ENCODE measurements around the gene NT5DC1. TPM values are rescaled to one million over a fixed set of nuclear protein-coding genes. Genes with fewer than 3 reads are reported as not detected.

The NT5DC1 gene
- polyA plus RNA-seq, 1 donor from 2014 or later, result 1.3 TPM

- H3K27me3 ChIP-seq (ENCODE audit: insufficient read depth, low read depth, low read length), result no peaks in the 10 kb centered on the region
- no peak overlapping the region for H3K9ac ChIP-seq (ENCODE audit: low read length)
- H4K20me1 ChIP-seq (ENCODE audit: insufficient read depth), result no peaks in the 10 kb centered on the region
- TF ChIP-seq EP300 (conservative IDR thresholded peaks at IDR 0.05; ENCODE audit: poor library complexity, severe bottlenecking) (no peak), RAD21 (conservative IDR thresholded peaks at IDR 0.05) (no peak), MXI1 (conservative IDR thresholded peaks at IDR 0.05; ENCODE audit: poor library complexity, severe bottlenecking) (no peak), TAF1 (IDR thresholded peaks at IDR 0.05; ENCODE audit: low read depth) (no peak), CTCF (IDR thresholded peaks at IDR 0.05; ENCODE audit: poor library complexity, severe bottlenecking) (no peak), POLR2AphosphoS5 (IDR thresholded peaks at IDR 0.05) (no peak), SMC3 (conservative IDR thresholded peaks at IDR 0.05; ENCODE audit: poor library complexity) (no peak), EZH2 (IDR thresholded peaks at IDR 0.05; ENCODE audit: borderline replicate concordance, insufficient read depth, low read length, poor library complexity, severe bottlenecking) (no peak)
- TF ChIP-seq, protein P1, sequence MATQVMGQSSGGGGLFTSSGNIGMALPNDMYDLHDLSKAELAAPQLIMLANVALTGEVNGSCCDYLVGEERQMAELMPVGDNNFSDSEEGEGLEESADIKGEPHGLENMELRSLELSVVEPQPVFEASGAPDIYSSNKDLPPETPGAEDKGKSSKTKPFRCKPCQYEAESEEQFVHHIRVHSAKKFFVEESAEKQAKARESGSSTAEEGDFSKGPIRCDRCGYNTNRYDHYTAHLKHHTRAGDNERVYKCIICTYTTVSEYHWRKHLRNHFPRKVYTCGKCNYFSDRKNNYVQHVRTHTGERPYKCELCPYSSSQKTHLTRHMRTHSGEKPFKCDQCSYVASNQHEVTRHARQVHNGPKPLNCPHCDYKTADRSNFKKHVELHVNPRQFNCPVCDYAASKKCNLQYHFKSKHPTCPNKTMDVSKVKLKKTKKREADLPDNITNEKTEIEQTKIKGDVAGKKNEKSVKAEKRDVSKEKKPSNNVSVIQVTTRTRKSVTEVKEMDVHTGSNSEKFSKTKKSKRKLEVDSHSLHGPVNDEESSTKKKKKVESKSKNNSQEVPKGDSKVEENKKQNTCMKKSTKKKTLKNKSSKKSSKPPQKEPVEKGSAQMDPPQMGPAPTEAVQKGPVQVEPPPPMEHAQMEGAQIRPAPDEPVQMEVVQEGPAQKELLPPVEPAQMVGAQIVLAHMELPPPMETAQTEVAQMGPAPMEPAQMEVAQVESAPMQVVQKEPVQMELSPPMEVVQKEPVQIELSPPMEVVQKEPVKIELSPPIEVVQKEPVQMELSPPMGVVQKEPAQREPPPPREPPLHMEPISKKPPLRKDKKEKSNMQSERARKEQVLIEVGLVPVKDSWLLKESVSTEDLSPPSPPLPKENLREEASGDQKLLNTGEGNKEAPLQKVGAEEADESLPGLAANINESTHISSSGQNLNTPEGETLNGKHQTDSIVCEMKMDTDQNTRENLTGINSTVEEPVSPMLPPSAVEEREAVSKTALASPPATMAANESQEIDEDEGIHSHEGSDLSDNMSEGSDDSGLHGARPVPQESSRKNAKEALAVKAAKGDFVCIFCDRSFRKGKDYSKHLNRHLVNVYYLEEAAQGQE (IDR thresholded peaks at IDR 0.05; ENCODE audit: borderline replicate concordance), result no peak
- no peak overlapping the region for H3K27ac ChIP-seq (ENCODE audit: low read length)
- H3K9me2 ChIP-seq (ENCODE audit: insufficient read depth, low read length), result no peaks in the 10 kb centered on the region
- H2AFZ ChIP-seq (ENCODE audit: low read depth, low read length), result no peak overlapping the region
- H3K36me3 ChIP-seq (ENCODE audit: insufficient read depth, low read length), result no peaks in the 10 kb centered on the region
- no peak overlapping the region for H3K4me2 ChIP-seq (ENCODE audit: low read length)
- no peak overlapping the region for H3K4me3 ChIP-seq (ENCODE audit: low read length)
- no peaks in the 10 kb centered on the region for H3K79me2 ChIP-seq (replicated peaks; ENCODE audit: insufficient read depth, low read length)
- H3F3A ChIP-seq (ENCODE audit: insufficient read depth, low read length, poor library complexity, severe bottlenecking), result no peaks in the 10 kb centered on the region
- H3K9me3 ChIP-seq (ENCODE audit: low read length), result no peaks in the 10 kb centered on the region
Observed at GRCh38 chr6:116238083-116238482, 137.4 kb downstream of the NT5DC1 start.

DNA sequence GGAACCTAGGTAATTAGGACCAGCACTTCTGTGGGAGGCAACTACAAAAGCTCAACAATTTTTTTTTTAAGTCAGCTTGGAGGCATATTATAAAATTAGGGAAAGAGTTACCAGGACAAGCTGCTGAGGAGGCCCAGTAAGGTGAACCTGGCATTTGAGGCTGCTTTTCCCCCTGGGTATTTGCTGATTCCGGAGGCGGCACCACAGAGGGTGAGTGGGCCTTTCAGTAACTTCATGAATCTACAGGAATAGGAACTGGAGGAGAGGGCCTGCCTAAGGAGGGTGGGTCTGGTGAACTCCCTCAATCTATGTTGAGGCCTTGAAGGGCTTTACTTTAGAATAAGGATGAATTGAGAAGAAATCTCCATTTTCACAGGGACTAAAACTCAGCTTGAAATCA lies 138.6 kb downstream of the NT5DC1 start:
- Histone ChIP-seq H3F3A (ENCODE audit: insufficient read depth, low read length, poor library complexity, severe bottlenecking) (no peaks in the 10 kb centered on the region), H4K20me1 (ENCODE audit: insufficient read depth) (no peaks in the 10 kb centered on the region), H3K9ac (ENCODE audit: low read length) (no peak overlapping the region), H3K4me2 (ENCODE audit: low read length) (no peak overlapping the region), H3K79me2 (replicated peaks; ENCODE audit: insufficient read depth, low read length) (no peaks in the 10 kb centered on the region), H3K9me3 (ENCODE audit: low read length) (no peaks in the 10 kb centered on the region), H3K36me3 (ENCODE audit: insufficient read depth, low read length) (no peaks in the 10 kb centered on the region), H3K27me3 (ENCODE audit: insufficient read depth, low read depth, low read length) (no peaks in the 10 kb centered on the region), H3K4me3 (ENCODE audit: low read length) (no peak overlapping the region), H3K9me2 (ENCODE audit: insufficient read depth, low read length) (no peaks in the 10 kb centered on the region), H3K27ac (ENCODE audit: low read length) (no peak overlapping the region), H2AFZ (ENCODE audit: low read depth, low read length) (no peak overlapping the region)
- no peak for TF ChIP-seq CTCF (IDR thresholded peaks at IDR 0.05; ENCODE audit: poor library complexity, severe bottlenecking)
- TF ChIP-seq, protein P1 (IDR thresholded peaks at IDR 0.05; ENCODE audit: borderline replicate concordance), result no peak
- no peak for TF ChIP-seq EP300 (conservative IDR thresholded peaks at IDR 0.05; ENCODE audit: poor library complexity, severe bottlenecking)
- no peak for TF ChIP-seq TAF1 (IDR thresholded peaks at IDR 0.05; ENCODE audit: low read depth)
- TF ChIP-seq RAD21 (conservative IDR thresholded peaks at IDR 0.05), result no peak
- no peak for TF ChIP-seq SMC3 (conservative IDR thresholded peaks at IDR 0.05; ENCODE audit: poor library complexity)
- TF ChIP-seq MXI1 (conservative IDR thresholded peaks at IDR 0.05; ENCODE audit: poor library complexity, severe bottlenecking), result no peak
- no peak for TF ChIP-seq EZH2 (IDR thresholded peaks at IDR 0.05; ENCODE audit: borderline replicate concordance, insufficient read depth, low read length, poor library complexity, severe bottlenecking)
- TF ChIP-seq POLR2AphosphoS5 (IDR thresholded peaks at IDR 0.05), result no peak
